ENCODE data around the gene BLVRB. TPM values are rescaled to one million over a fixed set of nuclear protein-coding genes. Genes with fewer than 3 reads are reported as not detected.

The BLVRB gene
- total RNA-seq, 3 donors from 2014 or later = 17.0 to 19.2 (median 18.1) TPM

DNA sequence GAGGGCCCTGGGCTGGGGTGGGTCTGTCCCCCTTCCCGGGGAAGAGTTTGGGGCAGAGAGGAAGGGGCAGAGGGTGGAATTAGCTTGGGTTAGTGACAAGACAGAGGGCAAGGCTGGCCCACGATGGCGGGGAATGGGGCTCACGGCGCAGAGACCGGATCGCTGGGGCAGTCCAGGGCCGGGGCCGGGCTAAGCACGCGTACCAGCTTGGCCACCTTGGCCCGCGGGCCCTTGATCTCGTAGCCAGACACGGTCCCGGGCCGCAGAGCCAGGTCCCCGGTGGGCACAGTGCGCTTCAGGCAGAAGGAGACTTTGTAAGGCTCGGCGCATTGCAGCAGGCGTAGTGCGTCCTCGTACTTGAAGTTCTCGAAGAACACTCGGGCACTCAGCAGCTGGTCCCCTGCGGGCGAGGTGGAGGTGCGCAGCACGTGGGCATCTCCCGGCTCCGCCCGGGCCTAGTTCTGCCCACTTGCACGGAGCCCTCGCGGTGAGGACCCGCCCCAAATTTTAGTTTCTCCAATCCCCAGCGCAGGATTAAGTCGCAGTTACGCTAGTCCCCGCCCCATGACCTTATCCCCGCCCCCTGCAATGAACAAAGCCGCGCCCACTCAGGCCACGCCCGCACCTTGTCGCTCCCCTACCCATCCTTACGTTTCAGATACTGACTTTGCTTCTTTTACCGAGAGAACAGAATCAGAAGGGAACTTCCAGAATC is 67.0 kb downstream of the BLVRB start:
- Mint-ChIP-seq H3K4me3 (peak overlapping the region; percentile 37), H3K4me1 (ENCODE audit: low read depth) (peaks cover 11% of the 10 kb centered on the region), H3K36me3 (ENCODE audit: insufficient read depth) (no peaks in the 10 kb centered on the region), H3K27me3 (ENCODE audit: low read depth) (no peaks in the 10 kb centered on the region), H3K9me3 (no peaks in the 10 kb centered on the region)
- DNase-seq = peak; percentile 53
- ATAC-seq = peak; percentile 83 to 84

Other genes with a start within 250 kb of the BLVRB start
- not detected for gene TTC9B, start 247.4 kb downstream of the BLVRB start, total RNA-seq
- gene CCNP, start 239.1 kb downstream of the BLVRB start, total RNA-seq = under 1 TPM in 2 of 3 donors, not detected in 1; 0.32 to 0.43 TPM
- 100 to 1,000 TPM; 147 to 158 (median 151) TPM for gene AKT2, start 180.4 kb downstream of the BLVRB start, total RNA-seq
- 10 to 100 TPM; 27.2 to 31.5 (median 31.3) TPM for gene C19orf47, start 117.3 kb downstream of the BLVRB start, total RNA-seq
- 10 to 100 TPM; 28.6 to 38.6 (median 33.4) TPM for gene PLD3, start 117.0 kb downstream of the BLVRB start, total RNA-seq
- under 1 TPM in 1 of 3 donors, not detected in 2; 0.08 TPM for gene HIPK4, start 75.6 kb downstream of the BLVRB start, total RNA-seq
- under 1 TPM; 0.71 to 0.82 (median 0.79) TPM for gene PRX, start 52.4 kb downstream of the BLVRB start, total RNA-seq
- 10 to 100 TPM; 24.2 to 33.9 (median 33.7) TPM for gene SERTAD1, start 39.8 kb downstream of the BLVRB start, total RNA-seq
- gene SERTAD3, start 21.4 kb downstream of the BLVRB start, total RNA-seq = 1 to 10 TPM; 6.4 to 9.5 (median 6.8) TPM
- gene SPTBN4, start 1.3 kb upstream of the BLVRB start, total RNA-seq = 1 to 10 TPM; 1.2 to 2.1 (median 1.8) TPM
- gene SHKBP1, start 111.1 kb upstream of the BLVRB start, total RNA-seq = 10 to 100 TPM; 80.1 to 86.1 (median 84.8) TPM
- 100 to 1,000 TPM; 210 to 251 (median 213) TPM for gene LTBP4, start 135.6 kb upstream of the BLVRB start, total RNA-seq
- 10 to 100 TPM; 13.8 to 17.1 (median 16.7) TPM for gene NUMBL, start 224.9 kb upstream of the BLVRB start, total RNA-seq

All from activated T-cell treated with anti-CD3 and anti-CD28 coated beads, Interleukin-2, amount 50 U/mL, for 4 hours (primary cell).